Astrocyte (in vitro differentiated cells and primary cell): ENCODE results near the gene KLHL15. TPM values are rescaled to one million over a fixed set of nuclear protein-coding genes. Genes with fewer than 3 reads are reported as not detected.
A peak's percentile ranks its signal among the peaks of the same experiment; 100 is the strongest.

Experiments used
- DNase-seq: peaks from one replicate; pipeline ENCODE4 v3.0.0-alpha.2; 2010; ENCODE audit warnings: low read depth
- FAIRE-seq: peaks from 2 replicates; lab custom pipeline; 2011; peaks lifted over from hg19 to GRCh38; lab: Jason Lieb, UNC
- H2AFZ ChIP-seq: 2 replicates; pipeline ENCODE4 v1.6.0; 2012; ENCODE audit warnings: low read depth, low read length, inconsistent platforms
- H3K27ac ChIP-seq: 2 replicates; pipeline ENCODE4 v1.5.1; 2011; ENCODE audit warnings: low read depth, low read length, inconsistent platforms
- H3K27me3 ChIP-seq: 2 replicates; pipeline ENCODE4 v1.6.0; 2011; ENCODE audit warnings: low read length, inconsistent platforms; ENCODE audit not compliant: insufficient read depth
- H3K36me3 ChIP-seq: 2 replicates; pipeline ENCODE4 v1.5.1; 2011; ENCODE audit warnings: low read length, inconsistent platforms; ENCODE audit not compliant: insufficient read depth
- H3K4me1 ChIP-seq: 2 replicates; pipeline ENCODE4 v1.5.1; 2011; ENCODE audit warnings: low read length, inconsistent platforms; ENCODE audit not compliant: insufficient read depth
- H3K4me2 ChIP-seq: 2 replicates; pipeline ENCODE4 v1.6.0; 2012; ENCODE audit warnings: low read length, inconsistent platforms
- H3K4me3 ChIP-seq: 2 replicates; pipeline ENCODE4 v1.5.1; 2011; ENCODE audit warnings: low read depth, mild to moderate bottlenecking, low read length, inconsistent platforms; ENCODE audit not compliant: insufficient read depth
- H3K79me2 ChIP-seq: 2 replicates; pipeline ENCODE4 v1.6.0; 2012; ENCODE audit warnings: mild to moderate bottlenecking, low read length, inconsistent platforms; ENCODE audit not compliant: insufficient read depth
- H3K9ac ChIP-seq: 2 replicates; pipeline ENCODE4 v1.6.0; 2012; ENCODE audit warnings: mild to moderate bottlenecking, low read length, inconsistent platforms
- H3K9me3 ChIP-seq: 2 replicates; pipeline ENCODE4 v1.5.1; 2012; ENCODE audit warnings: low read depth, mild to moderate bottlenecking, low read length, inconsistent platforms; ENCODE audit not compliant: insufficient read depth
- H4K20me1 ChIP-seq: 2 replicates; pipeline ENCODE4 v1.6.0; 2012; ENCODE audit warnings: low read length, inconsistent platforms; ENCODE audit not compliant: insufficient read depth
- H3K27ac Mint-ChIP-seq: one replicate; pipeline ENCODE4 v1.8.0; 2021; ENCODE audit warnings: mild to moderate bottlenecking, mixed read lengths; ENCODE audit not compliant: unreplicated experiment
- H3K27me3 Mint-ChIP-seq: one replicate; pipeline ENCODE4 v1.8.0; 2021; ENCODE audit warnings: low read depth, mixed read lengths; ENCODE audit not compliant: unreplicated experiment
- H3K36me3 Mint-ChIP-seq: one replicate; pipeline ENCODE4 v1.8.0; 2021; ENCODE audit warnings: low read depth, mixed read lengths; ENCODE audit not compliant: unreplicated experiment
- H3K4me1 Mint-ChIP-seq: one replicate; pipeline ENCODE4 v1.8.0; 2021; ENCODE audit warnings: low read depth, mixed read lengths; ENCODE audit not compliant: unreplicated experiment
- H3K4me3 Mint-ChIP-seq: one replicate; pipeline ENCODE4 v1.8.0; 2021; ENCODE audit warnings: mild to moderate bottlenecking, moderate library complexity, mixed read lengths; ENCODE audit not compliant: unreplicated experiment
- H3K9me3 Mint-ChIP-seq: one replicate; pipeline ENCODE4 v1.8.0; 2021; ENCODE audit warnings: mild to moderate bottlenecking, mixed read lengths; ENCODE audit not compliant: unreplicated experiment
- CTCF ChIP-seq: IDR thresholded peaks from 2 replicates; pipeline ENCODE4 v1.5.1; 2011; ENCODE audit warnings: low read depth, mild to moderate bottlenecking, inconsistent platforms, low read length, moderate library complexity; ENCODE audit not compliant: insufficient read depth
- EZH2 ChIP-seq: IDR thresholded peaks from 2 replicates; pipeline ENCODE4 v1.6.1; 2012; ENCODE audit warnings: mild to moderate bottlenecking, low read length, inconsistent platforms; ENCODE audit not compliant: insufficient read depth
- total RNA-seq: library from RNA; stranded (reverse); gene quantifications from 2 replicates; pipeline ENCODE4 v1.2.1, GENCODE V29; 2021

KLHL15 gene
- total RNA-seq, 1 donor from 2014 or later = 7.5 TPM

DNA sequence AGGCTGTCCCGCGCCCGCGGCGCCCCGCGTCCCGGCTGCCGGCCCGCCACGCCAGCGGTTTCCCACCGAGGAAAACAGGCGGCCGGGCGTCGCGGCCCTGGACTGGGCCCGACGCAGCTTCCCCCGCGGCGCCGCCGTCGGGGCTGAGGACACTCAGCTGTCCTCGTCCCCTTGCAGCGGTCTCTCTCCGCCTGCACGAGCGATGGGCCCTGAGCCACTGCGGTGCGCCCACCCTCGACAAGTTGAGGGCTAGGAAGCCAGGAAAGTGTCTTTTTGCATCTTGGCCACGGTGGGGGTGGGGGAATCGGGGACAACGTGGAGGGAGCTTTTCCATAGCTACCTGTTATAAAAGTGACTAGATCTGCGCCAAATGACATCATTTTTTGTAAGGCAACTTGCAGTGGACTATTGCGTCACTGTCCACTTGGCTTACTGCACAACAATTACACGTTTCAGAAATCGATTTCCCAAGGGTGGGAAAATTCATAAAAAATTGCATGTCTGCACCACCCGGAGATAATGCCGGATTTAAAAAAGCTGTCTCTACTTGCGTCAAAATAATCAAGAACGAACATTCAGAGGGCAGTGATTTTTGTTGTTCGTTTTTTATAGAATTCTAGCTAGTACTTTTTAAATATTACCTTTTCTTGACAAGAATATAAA lies 1.1 kb downstream of the KLHL15 start:
- no peak for TF ChIP-seq CTCF
- Mint-ChIP-seq H3K4me3 (peak overlapping the region; percentile 85), H3K9me3 (no peaks in the 10 kb centered on the region), H3K27me3 (no peaks in the 10 kb centered on the region), H3K27ac (peak overlapping the region; percentile 97), H3K36me3 (no peaks in the 10 kb centered on the region), H3K4me1 (peaks cover 6% of the 10 kb centered on the region)
- peak overlapping the region; percentile 94 for H3K4me2 ChIP-seq
- H3K27me3 ChIP-seq = no peaks in the 10 kb centered on the region
- peak overlapping the region; percentile 96 for H3K27ac ChIP-seq
- peak overlapping the region; percentile 83 for H3K4me3 ChIP-seq
- peak overlapping the region; percentile 97 for H3K9ac ChIP-seq
- H3K9me3 ChIP-seq = no peaks in the 10 kb centered on the region
- H3K4me1 ChIP-seq = no peaks in the 10 kb centered on the region
- peak overlapping the region; percentile 77 for H2AFZ ChIP-seq
- peak; percentile 66 for DNase-seq
- H3K79me2 ChIP-seq = peaks cover 39% of the 10 kb centered on the region
- peak; percentile 98 for FAIRE-seq
- H3K36me3 ChIP-seq = no peaks in the 10 kb centered on the region
- H4K20me1 ChIP-seq = no peaks in the 10 kb centered on the region

- Mint-ChIP-seq H3K4me3 (peak overlapping the region; percentile 87), H3K36me3 (no peaks in the 10 kb centered on the region), H3K9me3 (no peaks in the 10 kb centered on the region), H3K27me3 (no peaks in the 10 kb centered on the region), H3K4me1 (peaks cover 8% of the 10 kb centered on the region), H3K27ac (no peak overlapping the region)
- no peaks in the 10 kb centered on the region for H4K20me1 ChIP-seq
- H3K9ac ChIP-seq = peak overlapping the region; percentile 97
- no peaks in the 10 kb centered on the region for H3K4me1 ChIP-seq
- no peak for FAIRE-seq
- H3K4me2 ChIP-seq = peak overlapping the region; percentile 94
- H3K27me3 ChIP-seq = no peaks in the 10 kb centered on the region
- TF ChIP-seq CTCF (no peak), EZH2 (no peak)
- H2AFZ ChIP-seq = no peak overlapping the region
- DNase-seq = peak; percentile 78
- H3K79me2 ChIP-seq = peaks cover 45% of the 10 kb centered on the region
- peak overlapping the region; percentile 84 for H3K4me3 ChIP-seq
- H3K36me3 ChIP-seq = no peaks in the 10 kb centered on the region
- peak overlapping the region; percentile 96 for H3K27ac ChIP-seq
- H3K9me3 ChIP-seq = no peaks in the 10 kb centered on the region
Observed at GRCh38 chrX:24024819-24025740, 1.9 kb downstream of the KLHL15 start.
